ENCODE results near the gene SIK2. TPM values are rescaled to one million over a fixed set of nuclear protein-coding genes. Genes with fewer than 3 reads are reported as not detected.

Gene SIK2
- total RNA-seq, 1 donor from 2014 or later, result 43.0 TPM

DNA sequence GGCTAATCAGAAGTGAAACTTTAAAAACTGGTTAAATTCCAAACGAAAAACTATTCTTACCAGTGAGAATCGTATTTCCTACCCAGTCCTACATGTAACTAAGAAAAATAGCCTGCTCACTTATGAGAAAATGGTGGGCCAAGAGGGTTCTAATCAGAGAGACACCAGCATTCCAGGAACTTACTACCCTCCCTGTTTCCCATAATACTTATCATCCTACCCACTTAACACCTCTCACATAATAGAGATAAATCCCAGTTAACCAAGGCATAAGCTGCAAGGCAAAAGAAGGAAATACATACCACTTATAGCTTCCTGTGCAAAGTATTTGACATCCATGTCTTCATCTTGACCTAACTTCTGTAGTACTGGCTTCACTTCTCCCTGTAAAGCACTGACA, 139.5 kb downstream of the SIK2 start:
- Mint-ChIP-seq H3K27me3 (no peaks in the 10 kb centered on the region), H3K9me3 (ENCODE audit: low read depth) (no peaks in the 10 kb centered on the region), H3K27ac (peak overlapping the region; percentile 17), H3K4me1 (ENCODE audit: low read depth) (peaks cover 9% of the 10 kb centered on the region), H3K4me3 (ENCODE audit: low read depth) (no peak overlapping the region), H3K36me3 (ENCODE audit: insufficient read depth) (peaks cover 41% of the 10 kb centered on the region)
- TF ChIP-seq, protein P1, sequence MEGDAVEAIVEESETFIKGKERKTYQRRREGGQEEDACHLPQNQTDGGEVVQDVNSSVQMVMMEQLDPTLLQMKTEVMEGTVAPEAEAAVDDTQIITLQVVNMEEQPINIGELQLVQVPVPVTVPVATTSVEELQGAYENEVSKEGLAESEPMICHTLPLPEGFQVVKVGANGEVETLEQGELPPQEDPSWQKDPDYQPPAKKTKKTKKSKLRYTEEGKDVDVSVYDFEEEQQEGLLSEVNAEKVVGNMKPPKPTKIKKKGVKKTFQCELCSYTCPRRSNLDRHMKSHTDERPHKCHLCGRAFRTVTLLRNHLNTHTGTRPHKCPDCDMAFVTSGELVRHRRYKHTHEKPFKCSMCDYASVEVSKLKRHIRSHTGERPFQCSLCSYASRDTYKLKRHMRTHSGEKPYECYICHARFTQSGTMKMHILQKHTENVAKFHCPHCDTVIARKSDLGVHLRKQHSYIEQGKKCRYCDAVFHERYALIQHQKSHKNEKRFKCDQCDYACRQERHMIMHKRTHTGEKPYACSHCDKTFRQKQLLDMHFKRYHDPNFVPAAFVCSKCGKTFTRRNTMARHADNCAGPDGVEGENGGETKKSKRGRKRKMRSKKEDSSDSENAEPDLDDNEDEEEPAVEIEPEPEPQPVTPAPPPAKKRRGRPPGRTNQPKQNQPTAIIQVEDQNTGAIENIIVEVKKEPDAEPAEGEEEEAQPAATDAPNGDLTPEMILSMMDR (IDR thresholded peaks at IDR 0.05; ENCODE audit: unreplicated experiment), result no peak
- DNase-seq (ENCODE audit: low spot score, unreplicated experiment), result no peak

DNA sequence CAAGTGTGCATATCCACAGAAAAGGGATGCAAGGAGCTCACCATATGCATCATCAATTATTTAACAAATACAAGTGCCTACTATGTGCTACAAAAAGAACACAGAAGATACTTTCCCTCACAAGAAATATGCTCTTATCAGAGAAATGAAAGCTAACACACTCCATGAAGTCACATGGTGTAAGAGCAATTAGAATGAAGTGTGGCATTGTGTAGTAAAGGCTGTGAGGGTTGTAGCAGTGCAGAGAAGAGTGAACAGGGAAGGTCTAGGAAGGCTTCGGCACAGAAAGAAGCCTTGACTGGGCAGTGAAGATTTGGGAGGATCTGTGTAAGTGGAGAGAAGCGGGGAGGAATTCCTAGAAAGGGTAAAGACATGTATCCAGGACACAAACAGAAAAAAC, 141.5 kb downstream of the SIK2 start:
- Mint-ChIP-seq H3K4me1 (ENCODE audit: low read depth) (no peaks in the 10 kb centered on the region), H3K4me3 (ENCODE audit: low read depth) (no peak overlapping the region), H3K9me3 (ENCODE audit: low read depth) (no peaks in the 10 kb centered on the region), H3K27me3 (no peaks in the 10 kb centered on the region), H3K27ac (peak overlapping the region; percentile 23), H3K36me3 (ENCODE audit: insufficient read depth) (peaks cover 52% of the 10 kb centered on the region)
- DNase-seq (ENCODE audit: low spot score, unreplicated experiment), result no peak
- TF ChIP-seq, protein P1 (IDR thresholded peaks at IDR 0.05; ENCODE audit: unreplicated experiment), result no peak

DNA sequence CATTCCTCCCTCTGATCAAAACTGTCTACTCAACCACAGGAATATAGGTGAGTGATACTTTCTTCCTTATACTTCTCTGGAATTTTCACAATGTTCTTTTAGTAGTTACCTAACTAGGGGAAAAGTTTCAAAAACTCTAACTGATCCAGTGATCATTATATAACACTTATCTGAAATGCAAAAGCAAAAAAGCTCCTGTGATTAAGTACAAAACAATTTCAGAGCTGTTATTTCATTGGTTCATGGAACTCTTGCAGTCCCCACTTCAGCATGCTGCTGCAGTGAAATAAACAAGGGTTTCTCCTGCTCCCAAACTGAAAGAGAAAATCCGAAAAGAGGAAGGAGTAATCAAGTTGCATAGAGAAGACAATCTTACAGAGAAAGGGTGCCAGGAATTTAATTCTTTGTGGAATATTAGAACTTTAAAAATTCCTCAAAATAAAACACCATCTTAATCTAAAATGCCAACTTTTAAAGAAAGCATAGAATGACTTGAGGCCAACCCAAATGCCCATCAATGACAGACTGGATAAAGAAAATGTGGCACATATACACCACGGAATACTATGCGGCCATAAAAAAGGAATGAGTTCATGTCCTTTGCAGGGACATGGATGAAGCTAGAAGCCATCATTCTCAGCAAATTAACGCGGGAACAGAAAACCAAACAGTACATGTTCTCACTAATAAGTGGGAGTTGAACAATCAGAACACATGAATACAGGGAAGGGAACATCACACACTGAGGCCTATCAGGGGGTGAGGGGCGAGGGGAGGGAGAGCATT, 143.7 kb downstream of the SIK2 start:
- no peak overlapping the region for H3K27ac Mint-ChIP-seq
- TF ChIP-seq, protein P1 (IDR thresholded peaks at IDR 0.05; ENCODE audit: unreplicated experiment), result no peak
- H3K4me1 Mint-ChIP-seq (ENCODE audit: low read depth), result no peaks in the 10 kb centered on the region
- H3K27me3 Mint-ChIP-seq, result no peaks in the 10 kb centered on the region
- DNase-seq (ENCODE audit: low spot score, unreplicated experiment), result no peak
- H3K36me3 Mint-ChIP-seq (ENCODE audit: insufficient read depth), result peaks cover 54% of the 10 kb centered on the region
- no peaks in the 10 kb centered on the region for H3K9me3 Mint-ChIP-seq (ENCODE audit: low read depth)
- H3K4me3 Mint-ChIP-seq (ENCODE audit: low read depth), result no peak overlapping the region

DNA sequence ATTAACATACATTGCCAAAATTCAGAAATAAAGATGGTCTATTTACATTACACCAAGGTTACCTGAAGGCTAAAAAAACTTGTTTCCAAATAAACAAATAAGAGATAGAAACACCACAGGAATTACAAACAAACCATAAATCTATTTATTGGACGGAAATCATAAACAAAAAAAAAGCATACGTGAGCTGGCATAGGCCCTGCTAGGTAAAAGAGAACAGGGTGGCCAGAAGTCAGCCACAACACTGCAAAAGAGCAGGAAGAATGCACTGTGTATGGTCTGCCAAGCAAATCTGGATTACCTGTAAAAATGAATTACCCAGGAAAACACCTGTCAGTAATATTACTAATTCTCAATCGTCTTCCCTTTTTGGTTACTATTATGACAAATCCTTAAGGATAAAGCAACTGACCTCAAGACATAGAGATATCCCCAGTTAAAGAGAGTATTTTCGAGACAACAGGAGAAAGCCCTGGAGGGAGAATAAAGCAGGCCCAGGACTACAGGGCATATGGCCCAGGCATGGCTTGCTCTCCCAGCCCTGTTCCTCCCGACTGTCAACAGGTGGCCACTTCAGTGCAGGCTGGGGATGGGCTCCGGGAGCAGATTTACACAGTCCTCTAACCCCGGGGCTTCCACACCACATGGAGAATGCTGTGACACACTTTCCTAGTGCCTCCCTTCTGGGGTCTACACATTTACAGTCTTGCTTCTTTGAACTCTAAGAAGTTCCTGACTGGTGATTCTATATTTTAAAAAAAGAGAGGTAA, 146.0 kb downstream of the SIK2 start:
- H3K36me3 Mint-ChIP-seq (ENCODE audit: insufficient read depth), result peaks cover 49% of the 10 kb centered on the region
- H3K27ac Mint-ChIP-seq, result peak overlapping the region; percentile 27
- no peaks in the 10 kb centered on the region for H3K27me3 Mint-ChIP-seq
- no peak for DNase-seq (ENCODE audit: low spot score, unreplicated experiment)
- TF ChIP-seq, protein P1 (IDR thresholded peaks at IDR 0.05; ENCODE audit: unreplicated experiment), result no peak
- H3K9me3 Mint-ChIP-seq (ENCODE audit: low read depth), result no peaks in the 10 kb centered on the region
- H3K4me3 Mint-ChIP-seq (ENCODE audit: low read depth), result no peak overlapping the region
- H3K4me1 Mint-ChIP-seq (ENCODE audit: low read depth), result no peaks in the 10 kb centered on the region

DNA sequence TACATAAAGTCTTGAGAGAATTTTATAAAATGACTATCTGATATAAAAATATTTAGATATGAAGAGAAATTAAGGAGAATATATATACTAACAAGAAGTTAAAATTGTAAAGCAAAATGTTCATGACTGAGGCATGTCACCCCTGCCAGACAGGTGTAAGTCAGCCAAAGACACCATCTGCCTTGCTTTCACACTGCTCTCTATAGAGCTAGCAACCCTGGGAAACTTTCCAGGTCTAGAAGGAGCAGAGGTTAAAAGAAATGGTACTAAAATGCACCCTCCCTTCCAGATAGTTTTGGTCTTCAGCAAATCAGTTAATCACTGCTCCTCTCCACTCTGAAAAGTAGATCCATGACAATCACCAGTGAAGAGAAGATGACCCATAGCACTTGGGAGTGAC, 147.4 kb downstream of the SIK2 start:
- Mint-ChIP-seq H3K27ac (no peak overlapping the region), H3K27me3 (no peaks in the 10 kb centered on the region), H3K9me3 (ENCODE audit: low read depth) (no peaks in the 10 kb centered on the region), H3K4me3 (ENCODE audit: low read depth) (no peak overlapping the region), H3K36me3 (ENCODE audit: insufficient read depth) (peaks cover 49% of the 10 kb centered on the region), H3K4me1 (ENCODE audit: low read depth) (no peaks in the 10 kb centered on the region)
- no peak for DNase-seq (ENCODE audit: low spot score, unreplicated experiment)
- TF ChIP-seq, protein P1 (IDR thresholded peaks at IDR 0.05; ENCODE audit: unreplicated experiment), result no peak

Data from progenitor cell of endocrine pancreas (in vitro differentiated cells).